Measurements from ENCODE around the gene POGLUT3.

Gene POGLUT3

GRCh38 chr11:108498046-108498815 is at the start of gene POGLUT3:
Gene POGLUT3, minus strand, starts transcription at chr11:108498384. Its CDS starts 18 bp downstream, at chr11:108498366.
- peak within 1 kb of the TSS; percentile 63 for H3K4me3 ChIP-seq (ENCODE audit: low read depth, low read length)
- DNase-seq (ENCODE audit: low read depth), result no peak
- no peak for TF ChIP-seq CTCF (IDR thresholded peaks at IDR 0.05; ENCODE audit: low read depth, low read length, missing control alignments)

GRCh38 chr11:108545909-108546501 is 47.8 kb upstream of the POGLUT3 start:
- DNase-seq (ENCODE audit: low read depth), result no peak
- no peak for TF ChIP-seq CTCF (IDR thresholded peaks at IDR 0.05; ENCODE audit: low read depth, low read length, missing control alignments)
- no peak overlapping the region for H3K4me3 ChIP-seq (ENCODE audit: low read depth, low read length)

GRCh38 chr11:108543316-108543964 is 45.3 kb upstream of the POGLUT3 start:
- no peak for TF ChIP-seq CTCF (IDR thresholded peaks at IDR 0.05; ENCODE audit: low read depth, low read length, missing control alignments)
- no peak overlapping the region for H3K4me3 ChIP-seq (ENCODE audit: low read depth, low read length)
- no peak for DNase-seq (ENCODE audit: low read depth)

GRCh38 chr11:108541531-108541930 is 43.3 kb upstream of the POGLUT3 start:
- no peak for DNase-seq (ENCODE audit: low read depth)
- TF ChIP-seq CTCF (IDR thresholded peaks at IDR 0.05; ENCODE audit: low read depth, low read length, missing control alignments), result no peak
- no peak overlapping the region for H3K4me3 ChIP-seq (ENCODE audit: low read depth, low read length)

- TF ChIP-seq CTCF (IDR thresholded peaks at IDR 0.05; ENCODE audit: low read depth, low read length, missing control alignments), result no peak
- no peak overlapping the region for H3K4me3 ChIP-seq (ENCODE audit: low read depth, low read length)
- no peak for DNase-seq (ENCODE audit: low read depth)
Measured at GRCh38 chr11:108538502-108538901, 40.3 kb upstream of the POGLUT3 start.

GRCh38 chr11:108538022-108538424 is 39.8 kb upstream of the POGLUT3 start:
- no peak for DNase-seq (ENCODE audit: low read depth)
- TF ChIP-seq CTCF (IDR thresholded peaks at IDR 0.05; ENCODE audit: low read depth, low read length, missing control alignments), result no peak
- H3K4me3 ChIP-seq (ENCODE audit: low read depth, low read length), result no peak overlapping the region

Measured in GM12864 (cell line).